SU-DHL-6 (cell line): Measurements from ENCODE around the gene CSNK1G2.

ENCODE experiments used
- CTCF ChIP-seq: fragments of 200-600 bp; sonication (generic); IDR thresholded peaks from one replicate; pipeline ENCODE4 v1.5.1; 2017; ENCODE audit warnings: antibody characterized with exemption, mild to moderate bottlenecking, low read length, moderate library complexity; ENCODE audit not compliant: insufficient read depth, poor library complexity, severe bottlenecking
- EZH2phosphoT487 ChIP-seq: fragments of 200-600 bp; sonication (generic), shearing (Covaris generic); conservative IDR thresholded peaks from 2 replicates; pipeline ENCODE4 v1.6.1; 2018; ENCODE audit warnings: mild to moderate bottlenecking, antibody characterized with exemption, low read length, moderate library complexity, mixed read lengths

DNA sequence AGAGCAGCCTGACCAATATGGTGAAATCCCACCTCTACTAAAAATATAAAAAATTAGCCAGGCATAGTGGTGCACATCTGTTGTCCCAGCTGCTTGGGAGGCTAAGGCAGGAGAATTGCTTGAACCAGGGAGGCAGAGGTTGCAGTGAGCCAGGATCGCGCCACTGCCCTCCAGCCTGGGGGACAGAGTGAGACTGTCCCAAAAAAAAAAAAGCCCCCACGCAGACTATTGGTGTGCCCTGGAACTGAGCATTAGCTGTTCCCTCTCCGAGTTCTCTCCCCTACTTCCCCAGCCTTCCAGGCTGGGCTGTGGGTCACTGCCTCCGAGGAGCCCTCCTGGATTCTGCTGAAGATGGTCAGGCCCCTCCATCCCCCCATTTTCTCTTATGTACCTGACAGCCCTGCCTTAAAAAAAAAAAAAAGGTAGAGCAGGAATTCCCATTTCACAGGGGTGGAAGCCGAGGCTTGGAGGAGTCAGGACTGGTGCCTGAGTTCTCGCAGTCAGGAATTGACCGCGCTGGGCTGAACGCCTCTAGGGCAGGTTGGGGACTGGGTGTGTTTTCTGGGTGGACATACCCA is 33.9 kb upstream of the CSNK1G2 start:
- TF ChIP-seq CTCF (no peak), EZH2phosphoT487 (no peak)
